Measurements from ENCODE around the gene CAPN3.

CAPN3 gene

DNA sequence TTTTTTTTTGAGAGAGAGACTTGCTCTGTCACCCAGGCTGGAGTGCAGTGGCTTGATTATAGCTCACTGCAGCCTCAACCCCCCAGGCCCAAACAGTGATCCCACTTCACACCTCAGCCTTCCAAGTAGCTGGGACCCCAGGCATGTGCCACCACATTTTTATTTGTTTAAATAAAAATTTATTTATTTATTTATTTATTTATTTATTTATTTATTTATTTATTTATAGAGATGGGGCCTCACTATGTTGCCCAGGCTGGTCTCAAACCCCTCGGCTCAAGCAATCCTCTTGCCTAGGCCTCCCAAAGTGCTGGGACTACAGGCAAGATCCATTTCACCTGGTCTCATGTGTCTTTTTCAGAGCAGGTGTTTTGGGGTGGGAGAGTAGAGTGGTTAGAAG is 15.5 kb downstream of the CAPN3 start:
- no peak for DNase-seq (ENCODE audit: extremely low read depth, low read depth)
- no peak for TF ChIP-seq CTCF (IDR thresholded peaks at IDR 0.05; ENCODE audit: low read depth, low read length)

- TF ChIP-seq CTCF (IDR thresholded peaks at IDR 0.05; ENCODE audit: low read depth, low read length), result no peak
Observed at GRCh38 chr15:42375252-42375651, 16.0 kb downstream of the CAPN3 start.

GRCh38 chr15:42375941-42376340 is 16.6 kb downstream of the CAPN3 start:
- DNase-seq (ENCODE audit: extremely low read depth, low read depth), result no peak
- TF ChIP-seq CTCF (IDR thresholded peaks at IDR 0.05; ENCODE audit: low read depth, low read length), result no peak

More at GRCh38 chr15:42375252-42375651, 16.0 kb downstream of the CAPN3 start:
- no peak for DNase-seq (ENCODE audit: extremely low read depth, low read depth)

DNA sequence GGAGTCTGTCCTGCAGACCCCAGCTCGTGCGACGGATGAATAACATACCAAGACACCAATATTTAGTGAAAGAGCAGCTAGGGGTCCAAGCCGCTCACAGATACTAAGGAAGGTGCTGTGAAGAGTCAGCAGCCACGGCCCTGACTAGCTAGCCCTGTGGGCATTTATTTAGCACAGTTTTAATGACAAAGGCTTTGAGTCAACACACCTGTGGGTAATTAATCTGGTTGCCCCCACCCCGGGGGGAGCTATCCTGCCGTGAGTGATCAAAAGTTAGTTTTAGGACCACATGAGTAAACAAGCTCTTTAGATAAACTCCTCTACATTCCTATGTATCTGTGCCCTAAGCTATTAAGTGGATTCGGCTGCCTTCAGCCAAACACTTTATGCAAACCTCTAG is 18.7 kb downstream of the CAPN3 start:
- no peak for TF ChIP-seq CTCF (IDR thresholded peaks at IDR 0.05; ENCODE audit: low read depth, low read length)
- DNase-seq (ENCODE audit: extremely low read depth, low read depth), result no peak

- no peak for DNase-seq (ENCODE audit: extremely low read depth, low read depth)
- no peak for TF ChIP-seq CTCF (IDR thresholded peaks at IDR 0.05; ENCODE audit: low read depth, low read length)
Observed at GRCh38 chr15:42384597-42384996, 25.3 kb downstream of the CAPN3 start.

DNA sequence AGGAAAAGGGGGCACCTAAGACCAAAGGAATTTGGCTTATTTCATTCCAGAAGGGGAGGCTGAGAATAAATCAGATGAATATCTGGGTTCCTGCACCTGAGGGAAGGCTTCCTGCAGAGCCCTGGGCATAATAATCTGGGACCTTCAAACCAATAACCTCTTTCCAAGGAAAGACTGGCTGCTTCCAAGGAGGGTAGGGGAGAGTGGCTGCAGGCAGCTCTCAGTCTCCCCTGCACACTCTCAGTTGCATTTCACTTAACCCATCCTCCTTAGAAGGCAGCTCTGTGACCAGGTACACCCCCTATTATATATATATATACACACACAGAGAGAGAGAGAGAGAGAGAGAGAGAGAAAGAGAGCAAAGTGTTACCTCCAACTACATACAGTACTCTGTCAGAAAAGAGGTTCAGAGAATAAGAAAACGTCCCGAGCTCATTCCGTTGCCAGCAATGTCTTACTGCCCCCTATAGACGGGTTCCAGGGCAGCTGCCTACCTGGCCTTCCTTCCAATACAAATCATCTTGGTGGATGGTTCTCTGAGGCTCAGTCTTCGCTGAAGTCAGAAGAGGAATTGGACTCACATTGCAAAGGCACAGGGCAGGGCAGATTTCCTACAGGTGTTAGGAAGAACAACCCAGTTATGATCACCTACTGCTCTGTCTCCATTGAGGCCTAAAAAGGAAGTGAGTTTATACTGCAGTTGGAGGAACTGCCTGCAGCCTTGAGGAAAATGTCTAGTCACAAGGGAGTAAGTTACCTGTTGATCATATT is 26.1 kb downstream of the CAPN3 start:
- TF ChIP-seq CTCF (IDR thresholded peaks at IDR 0.05; ENCODE audit: low read depth, low read length), result peak; percentile 64
- DNase-seq (ENCODE audit: extremely low read depth, low read depth), result no peak

DNA sequence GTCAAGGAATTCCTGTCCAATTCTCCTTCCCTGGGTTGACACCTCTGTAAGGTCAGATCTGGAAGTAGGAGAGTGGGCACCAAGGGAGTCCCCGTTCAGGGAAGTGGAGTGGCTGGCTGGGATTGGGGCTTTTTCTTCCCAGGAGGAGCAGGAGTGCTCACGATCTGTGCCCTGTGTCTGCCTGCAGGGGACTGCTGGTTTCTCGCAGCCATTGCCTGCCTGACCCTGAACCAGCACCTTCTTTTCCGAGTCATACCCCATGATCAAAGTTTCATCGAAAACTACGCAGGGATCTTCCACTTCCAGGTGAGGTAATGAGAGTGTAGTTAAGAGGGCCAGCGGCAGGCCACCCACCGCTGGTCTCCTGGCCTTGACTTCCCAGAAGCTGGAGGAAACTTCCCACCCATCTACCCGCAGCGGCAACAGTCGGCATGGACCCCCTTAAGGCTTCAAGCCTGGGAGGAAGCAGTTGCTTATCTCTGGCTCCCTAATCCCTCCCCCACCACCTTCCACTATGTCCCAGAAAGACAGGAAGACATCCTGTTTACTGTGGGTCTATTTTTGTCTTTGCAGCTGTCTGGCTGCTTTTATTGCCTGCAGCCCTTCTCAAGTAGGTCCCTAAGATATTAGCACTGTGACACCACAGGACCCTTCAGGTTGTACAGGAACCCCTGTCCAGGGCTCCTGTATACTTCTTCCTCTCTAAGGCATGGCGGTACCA is 26.8 kb downstream of the CAPN3 start:
- no peak for TF ChIP-seq CTCF (IDR thresholded peaks at IDR 0.05; ENCODE audit: low read depth, low read length)
- no peak for DNase-seq (ENCODE audit: extremely low read depth, low read depth)
